Lower leg skin (tissue), 3 donors: ENCODE measurements around the gene KCNMA1.

ENCODE experiments used
- POLR2A ChIP-seq, 2 donors: fragments of 450-650 bp; IDR thresholded peaks; one replicate each; pipeline ENCODE4 v1.6.1; 2016 to 2017; ENCODE audit warnings: antibody characterized with exemption in 2 of 2, mild to moderate bottlenecking in 1 of 2, moderate library complexity in 1 of 2
- TF ChIP-seq, protein P1 (sequence below), 3 donors: fragments of 450-650 bp; IDR thresholded peaks; one replicate each; pipeline ENCODE4 v1.5.1; 2016; ENCODE audit warnings: antibody characterized with exemption in 3 of 3, mild to moderate bottlenecking in 3 of 3, moderate library complexity in 2 of 3

- no peak for TF ChIP-seq POLR2A (IDR thresholded peaks at IDR 0.05)
- TF ChIP-seq, protein P1, sequence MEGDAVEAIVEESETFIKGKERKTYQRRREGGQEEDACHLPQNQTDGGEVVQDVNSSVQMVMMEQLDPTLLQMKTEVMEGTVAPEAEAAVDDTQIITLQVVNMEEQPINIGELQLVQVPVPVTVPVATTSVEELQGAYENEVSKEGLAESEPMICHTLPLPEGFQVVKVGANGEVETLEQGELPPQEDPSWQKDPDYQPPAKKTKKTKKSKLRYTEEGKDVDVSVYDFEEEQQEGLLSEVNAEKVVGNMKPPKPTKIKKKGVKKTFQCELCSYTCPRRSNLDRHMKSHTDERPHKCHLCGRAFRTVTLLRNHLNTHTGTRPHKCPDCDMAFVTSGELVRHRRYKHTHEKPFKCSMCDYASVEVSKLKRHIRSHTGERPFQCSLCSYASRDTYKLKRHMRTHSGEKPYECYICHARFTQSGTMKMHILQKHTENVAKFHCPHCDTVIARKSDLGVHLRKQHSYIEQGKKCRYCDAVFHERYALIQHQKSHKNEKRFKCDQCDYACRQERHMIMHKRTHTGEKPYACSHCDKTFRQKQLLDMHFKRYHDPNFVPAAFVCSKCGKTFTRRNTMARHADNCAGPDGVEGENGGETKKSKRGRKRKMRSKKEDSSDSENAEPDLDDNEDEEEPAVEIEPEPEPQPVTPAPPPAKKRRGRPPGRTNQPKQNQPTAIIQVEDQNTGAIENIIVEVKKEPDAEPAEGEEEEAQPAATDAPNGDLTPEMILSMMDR (IDR thresholded peaks at IDR 0.05), result no peak
Measured at GRCh38 chr10:76983624-76984023, 654.0 kb downstream of the KCNMA1 start.
